Glomerular visceral epithelial cell (primary cell): Measurements from ENCODE around the gene UBAP2.
"Not testable (repeated sequence)": the region's sequence is repeated elsewhere in the genome, so short reads cannot be mapped to it uniquely, and the experiment has no call there.

ENCODE experiments used
- DNase-seq: peaks from one replicate; pipeline ENCODE4 v3.0.0-alpha.2; 2016; ENCODE audit errors: extremely low spot score

UBAP2 gene

GRCh38 chr9:34047864-34048726 is 592 bp downstream of the UBAP2 start:
- peak; percentile 66 for DNase-seq

- DNase-seq: peak; percentile 19
These were observed 1.8 kb downstream of the UBAP2 start for GRCh38 chr9:34046784-34047379.

- DNase-seq: no peak
These were observed 2.8 kb downstream of the UBAP2 start for GRCh38 chr9:34045903-34046302.

DNA sequence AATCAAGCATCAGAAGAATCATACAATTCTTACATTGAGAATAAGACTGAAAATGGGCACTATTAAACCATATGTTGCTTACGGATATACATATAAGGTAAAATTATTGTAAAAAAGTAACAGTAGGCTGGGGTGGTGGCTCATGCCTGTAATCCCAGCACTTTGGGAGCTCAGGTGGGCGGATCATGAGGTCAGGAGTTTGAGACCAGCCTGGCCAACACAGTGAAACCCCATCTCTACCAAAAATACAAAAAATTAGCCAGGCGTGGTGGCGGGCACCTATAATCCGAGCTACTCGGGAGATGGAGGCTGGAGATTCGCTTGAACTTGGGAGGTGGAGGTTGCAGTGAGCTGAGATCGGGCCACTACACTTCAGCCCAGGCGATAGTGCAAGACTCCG is 6.6 kb downstream of the UBAP2 start:
- DNase-seq: not testable (repeated sequence)

- DNase-seq: not testable (repeated sequence)
These were observed 9.8 kb downstream of the UBAP2 start for GRCh38 chr9:34038851-34039250.

- DNase-seq: no peak
These were observed 11.1 kb downstream of the UBAP2 start for GRCh38 chr9:34037626-34038025.

DNA sequence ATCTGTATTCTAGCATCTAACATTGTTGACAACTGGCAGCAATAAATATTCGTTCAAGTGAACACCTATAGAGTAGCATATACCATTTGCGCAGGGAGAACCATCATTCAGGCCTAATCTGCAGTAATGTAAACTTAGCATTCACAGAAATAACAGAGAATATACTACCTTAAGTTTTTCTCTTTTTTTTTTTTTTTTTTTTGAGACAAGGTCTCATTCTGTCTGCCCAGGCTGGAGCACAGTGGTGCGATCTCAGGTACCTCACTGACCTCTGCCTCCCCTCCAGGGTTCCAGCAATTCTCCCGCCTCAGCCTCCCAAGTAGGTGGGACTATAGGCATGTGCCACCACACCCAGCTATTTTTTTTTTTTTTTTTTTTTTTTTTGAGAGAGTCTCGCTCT is 12.1 kb downstream of the UBAP2 start:
- DNase-seq: no peak

DNA sequence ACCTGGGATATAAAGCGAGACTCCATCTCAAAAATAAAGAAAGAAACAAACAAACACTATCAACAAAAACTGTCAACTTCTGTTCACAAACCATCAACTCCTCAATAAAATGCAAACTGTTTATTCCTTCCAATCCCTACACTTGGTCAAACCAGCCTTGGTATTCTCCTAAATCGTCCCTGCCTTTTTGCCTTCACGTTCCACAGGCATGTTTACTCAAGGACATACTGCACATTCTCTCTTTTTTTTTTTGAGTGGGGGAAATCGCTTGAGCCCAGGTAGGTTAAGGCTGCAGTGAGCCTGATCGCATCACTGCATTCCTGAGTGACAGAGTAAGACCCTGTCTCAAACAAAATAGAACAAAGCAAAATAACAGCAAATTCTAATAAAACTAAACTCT is 13.0 kb downstream of the UBAP2 start:
- DNase-seq: no peak

GRCh38 chr9:34034698-34035065 is 14.0 kb downstream of the UBAP2 start:
- no peak for DNase-seq

GRCh38 chr9:34032631-34033030 is 16.1 kb downstream of the UBAP2 start:
- DNase-seq: no peak

DNA sequence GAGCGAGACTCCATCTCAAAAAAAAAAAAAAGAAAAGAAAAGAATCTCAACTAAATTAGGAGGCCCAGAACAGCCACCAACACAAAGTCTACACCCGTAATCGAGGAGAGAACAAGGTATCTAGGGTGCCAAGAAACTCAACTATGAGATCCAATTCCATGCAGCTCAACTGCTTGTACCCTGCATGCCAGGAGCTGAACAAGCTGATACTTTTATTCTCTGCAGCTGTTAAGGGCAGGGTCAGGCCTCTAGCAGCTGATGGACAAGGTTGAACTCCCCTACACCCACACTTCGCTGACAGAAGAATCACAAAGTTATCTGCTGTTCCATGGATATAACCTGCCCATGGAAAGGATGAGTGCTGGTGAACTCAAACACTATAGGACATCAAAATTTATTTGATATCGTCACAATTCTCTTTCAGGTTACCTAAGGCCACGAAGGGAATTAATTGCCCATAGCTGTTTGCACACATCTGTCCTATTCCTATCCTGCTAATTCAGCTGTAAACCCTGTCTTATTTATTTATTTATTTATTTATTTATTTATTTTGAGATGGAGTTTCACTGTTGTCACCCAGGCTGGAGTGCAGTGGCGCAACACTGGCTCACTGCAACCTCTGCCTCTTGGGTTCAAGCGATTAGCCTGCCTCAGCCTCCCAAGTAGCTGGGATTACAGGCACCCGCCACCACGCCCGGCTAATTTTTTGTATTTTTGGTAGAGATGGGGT is 20.7 kb downstream of the UBAP2 start:
- no peak for DNase-seq

DNA sequence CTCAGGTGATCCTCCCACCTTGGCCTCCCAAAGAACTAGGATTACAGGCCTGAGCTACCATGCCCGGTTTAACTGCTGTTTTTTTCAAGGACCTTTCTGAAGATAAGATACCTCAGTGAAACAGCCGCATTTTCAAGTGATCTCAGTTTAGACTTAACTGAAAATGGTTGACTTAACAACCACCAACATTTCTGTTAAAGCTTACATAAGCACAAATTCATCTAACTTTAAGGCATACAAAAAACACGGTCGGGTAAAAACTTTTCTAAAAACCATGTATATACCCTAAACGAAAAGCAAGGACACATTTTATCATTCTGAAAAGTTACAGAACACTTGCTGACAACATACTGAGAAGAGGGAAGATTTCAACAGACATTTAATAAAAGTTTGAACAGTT is 22.9 kb downstream of the UBAP2 start:
- no peak for DNase-seq

GRCh38 chr9:34025062-34025461 is 23.6 kb downstream of the UBAP2 start:
- DNase-seq: no peak

DNA sequence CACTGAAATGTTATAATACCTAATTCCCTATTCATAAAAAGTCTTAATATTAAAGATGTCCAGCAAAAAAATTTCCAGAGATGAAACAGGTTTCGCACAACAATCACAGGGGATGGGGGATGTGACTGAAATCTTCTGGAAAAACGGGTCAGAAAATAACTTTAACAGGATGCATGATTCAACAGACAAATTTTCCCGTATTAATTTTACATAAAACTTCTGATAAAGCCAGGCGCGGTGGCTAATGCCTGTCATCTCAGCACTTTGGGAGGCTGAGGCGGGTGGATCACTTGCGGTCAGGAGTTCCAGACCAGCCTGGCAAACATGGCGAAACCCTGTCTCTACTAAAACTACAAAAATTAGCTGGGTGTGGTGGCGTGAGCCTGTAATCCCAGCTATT is 24.2 kb downstream of the UBAP2 start:
- DNase-seq: not testable (repeated sequence)

DNA sequence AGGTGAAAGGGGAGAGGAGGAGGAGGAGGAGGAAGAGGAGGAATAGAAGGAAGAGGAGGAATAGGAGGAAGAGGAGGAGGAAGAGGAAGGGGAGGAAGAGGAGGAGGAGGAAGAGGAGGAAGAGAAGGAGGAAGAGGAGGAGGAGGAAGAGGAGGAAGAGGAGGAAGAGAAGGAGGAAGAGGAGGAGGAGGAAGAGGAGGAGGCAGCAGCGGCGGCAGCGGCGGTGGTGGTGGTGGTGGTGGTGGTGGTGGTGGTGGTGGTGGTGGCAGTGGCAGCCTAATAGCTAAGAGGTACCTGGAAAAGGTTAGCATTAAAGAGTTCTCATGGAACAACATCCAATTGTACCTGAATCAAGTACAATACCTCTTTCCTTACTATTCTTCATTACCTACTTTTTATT is 32.5 kb downstream of the UBAP2 start:
- no peak for DNase-seq

- DNase-seq: peak; percentile 16
These were observed 37.7 kb downstream of the UBAP2 start for GRCh38 chr9:34010979-34011378.

DNA sequence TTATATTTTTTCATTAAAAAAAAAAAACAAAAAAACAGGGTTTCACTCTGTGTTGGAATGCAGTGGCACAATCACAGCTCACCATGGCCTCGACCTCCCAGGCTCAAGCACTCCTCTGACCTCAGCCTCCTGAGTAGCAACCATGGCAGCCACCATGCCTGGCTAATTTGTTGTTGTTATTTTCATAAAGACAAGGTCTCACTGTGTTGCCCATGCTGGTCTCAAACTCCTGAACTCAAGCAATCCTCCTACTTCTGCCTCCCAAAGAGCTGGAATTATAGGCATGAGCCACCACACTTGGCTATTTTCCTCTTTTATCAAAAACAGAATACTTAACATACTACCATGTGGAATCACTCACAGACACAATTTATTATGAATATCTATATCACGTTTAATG is 46.7 kb downstream of the UBAP2 start:
- no peak for DNase-seq

- DNase-seq: no peak
These were observed 47.4 kb downstream of the UBAP2 start for GRCh38 chr9:34001298-34001697.

GRCh38 chr9:33995449-33995848 is 53.2 kb downstream of the UBAP2 start:
- no peak for DNase-seq

- DNase-seq: no peak
These were observed 55.6 kb downstream of the UBAP2 start for GRCh38 chr9:33993104-33993503.

DNA sequence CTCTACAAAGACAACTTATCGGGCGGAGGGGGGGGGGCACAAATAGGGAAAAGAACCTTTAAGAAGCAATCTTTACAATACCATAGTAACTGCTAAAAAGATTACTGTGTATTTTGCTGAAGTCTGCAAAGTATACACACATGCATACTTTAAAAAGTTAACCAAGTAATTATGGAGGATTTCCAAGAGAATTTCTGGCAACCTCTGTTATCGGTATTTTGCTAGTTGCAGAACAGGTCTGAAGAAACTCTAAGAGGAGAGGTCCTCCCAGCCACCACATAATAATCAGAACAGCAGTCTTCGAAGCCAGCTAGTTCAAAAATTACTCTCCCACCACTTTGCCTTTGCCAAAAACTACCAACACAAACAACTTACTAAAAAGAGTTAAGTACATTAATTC is 56.1 kb downstream of the UBAP2 start:
- no peak for DNase-seq

DNA sequence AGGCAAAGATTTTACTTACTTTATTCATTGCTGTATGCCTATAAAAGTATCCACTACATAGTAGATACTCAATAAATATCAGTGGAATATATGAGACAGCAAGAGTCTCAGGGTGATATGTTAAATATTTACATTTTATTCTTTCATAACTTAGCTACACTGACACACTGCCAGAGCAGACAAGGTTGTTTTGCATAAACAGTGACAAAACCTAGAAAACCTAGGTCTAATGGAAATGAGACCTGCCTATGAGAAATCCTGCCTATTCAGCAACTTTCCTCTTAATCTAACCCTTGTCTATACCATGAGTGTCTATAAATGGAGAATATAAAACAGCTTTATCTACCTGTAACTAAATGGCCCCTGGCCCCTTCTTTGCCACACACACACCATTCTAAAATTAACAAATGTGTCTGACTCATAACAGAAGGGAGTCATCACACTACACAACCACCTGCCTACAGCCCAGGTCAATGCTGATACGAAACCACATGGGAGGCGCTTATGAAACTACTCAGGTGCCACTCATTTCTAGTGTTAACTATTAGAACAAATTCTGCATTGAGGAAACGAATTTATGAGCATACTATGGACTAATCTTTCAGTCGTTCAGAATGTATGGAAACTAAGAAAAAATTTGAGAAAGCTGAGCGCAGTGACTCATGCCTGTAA is 60.3 kb downstream of the UBAP2 start:
- no peak for DNase-seq
